ENCODE measurements around the gene CHAT. TPM values are rescaled to one million over a fixed set of nuclear protein-coding genes. Genes with fewer than 3 reads are reported as not detected.

The CHAT gene
- total RNA-seq, 1 experiment from 2014 or later: not detected

DNA sequence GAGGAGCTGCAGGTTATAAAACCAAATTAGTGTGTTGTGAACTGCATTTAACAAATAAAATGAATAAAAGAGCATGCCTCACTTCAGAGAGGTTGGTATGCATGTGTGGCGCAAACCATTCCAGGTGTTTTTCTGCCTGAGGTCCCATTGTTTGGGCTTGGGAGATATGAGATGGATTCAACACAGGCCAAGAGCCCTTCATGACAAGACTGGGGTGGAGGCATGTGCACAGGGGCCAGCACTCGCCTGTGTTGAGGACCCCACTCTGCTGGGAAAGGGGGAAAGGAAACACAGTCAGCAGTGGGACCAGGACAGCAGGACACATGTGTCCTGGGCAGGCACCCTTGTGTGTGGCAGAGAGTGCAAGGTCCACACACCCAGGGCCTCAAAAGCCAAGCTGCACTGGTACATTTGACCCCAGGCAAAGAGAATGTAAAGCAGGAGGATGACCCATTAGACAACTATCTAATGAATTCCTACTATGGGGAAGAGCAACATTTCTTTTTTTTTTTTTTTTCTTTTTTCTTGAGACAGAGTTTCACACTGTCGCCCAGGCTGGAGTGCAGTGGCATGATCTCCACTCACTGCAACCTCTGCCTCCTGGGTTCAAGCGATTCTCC lies 12.9 kb upstream of the CHAT start:
- Histone ChIP-seq H4K8ac (replicated peaks; ENCODE audit: insufficient read length, low read depth, low read length) (no peak overlapping the region), H3K14ac (ENCODE audit: insufficient read depth, low read length) (no peak overlapping the region; the same call in 1 of the 2 replicates), H2AFZ (ENCODE audit: low read length) (no peak overlapping the region), H2BK5ac (ENCODE audit: insufficient read length, low read length) (no peak overlapping the region), H2BK20ac (ENCODE audit: low read depth, low read length, poor library complexity, severe bottlenecking) (no peak overlapping the region), H2BK12ac (ENCODE audit: insufficient read length, low read depth, low read length) (no peak overlapping the region), H3K23me2 (ENCODE audit: insufficient read length, low read depth, low read length, poor library complexity, severe bottlenecking) (no peaks in the 10 kb centered on the region), H2BK15ac (ENCODE audit: low read depth, low read length) (no peak overlapping the region), H4K91ac (ENCODE audit: insufficient read length, low read depth, low read length) (no peak overlapping the region), H2AK5ac (ENCODE audit: insufficient read length, low read length) (no peak overlapping the region), H3K4me1 (ENCODE audit: insufficient read depth, low read length) (no peaks in the 10 kb centered on the region), H3K27me3 (ENCODE audit: insufficient read depth, low read length) (peaks cover 8% of the 10 kb centered on the region; the same call in 1 of the 2 replicates), H2BK120ac (ENCODE audit: low read depth, low read length, poor library complexity, severe bottlenecking) (no peak overlapping the region), H3K4ac (ENCODE audit: low read depth, low read length) (no peak overlapping the region), H4K20me1 (ENCODE audit: control insufficient read depth, insufficient read depth, insufficient read length) (no peaks in the 10 kb centered on the region), H3K27ac (ENCODE audit: insufficient read length, low read depth, low read length) (no peak overlapping the region), H3K79me2 (ENCODE audit: insufficient read depth, low read length) (no peaks in the 10 kb centered on the region), H3K4me2 (ENCODE audit: insufficient read depth, insufficient read length, low read length) (no peak overlapping the region), H3K23ac (ENCODE audit: insufficient read length, low read depth, low read length) (no peak overlapping the region), H4K5ac (ENCODE audit: insufficient read length, low read depth, low read length) (no peak overlapping the region), H3K79me1 (ENCODE audit: insufficient read depth, low read depth, low read length, poor library complexity, severe bottlenecking) (no peaks in the 10 kb centered on the region), H3K9ac (ENCODE audit: extremely low read depth, insufficient read length, low read length) (no peak overlapping the region), H3K18ac (ENCODE audit: insufficient read length, low read depth, low read length) (no peak overlapping the region), H3K56ac (ENCODE audit: insufficient read length, low read depth, low read length) (no peak overlapping the region), H3T11ph (ENCODE audit: low read length) (no peak overlapping the region), H3K9me3 (ENCODE audit: control insufficient read depth, low read depth, low read length) (no peaks in the 10 kb centered on the region)
- Mint-ChIP-seq H3K9me3 (no peaks in the 10 kb centered on the region; a peak in 1 of 5 replicates), H3K4me3 (no peak overlapping the region), H3K36me3 (ENCODE audit: insufficient read depth in 1 of 3, low read depth in 3 of 3) (no peaks in the 10 kb centered on the region), H3K27ac (no peak overlapping the region), H3K4me1 (peaks cover 6 to 9% of the 10 kb centered on the region in 2 experiments), H3K27me3 (ENCODE audit: low read depth) (peaks cover 72% of the 10 kb centered on the region)
- no CpG with 5 or more reads among the region's 4 CpGs for WGBS (ENCODE audit: extremely low coverage, insufficient read length, low lambda C conversion rate)
- TF ChIP-seq, protein P1, sequence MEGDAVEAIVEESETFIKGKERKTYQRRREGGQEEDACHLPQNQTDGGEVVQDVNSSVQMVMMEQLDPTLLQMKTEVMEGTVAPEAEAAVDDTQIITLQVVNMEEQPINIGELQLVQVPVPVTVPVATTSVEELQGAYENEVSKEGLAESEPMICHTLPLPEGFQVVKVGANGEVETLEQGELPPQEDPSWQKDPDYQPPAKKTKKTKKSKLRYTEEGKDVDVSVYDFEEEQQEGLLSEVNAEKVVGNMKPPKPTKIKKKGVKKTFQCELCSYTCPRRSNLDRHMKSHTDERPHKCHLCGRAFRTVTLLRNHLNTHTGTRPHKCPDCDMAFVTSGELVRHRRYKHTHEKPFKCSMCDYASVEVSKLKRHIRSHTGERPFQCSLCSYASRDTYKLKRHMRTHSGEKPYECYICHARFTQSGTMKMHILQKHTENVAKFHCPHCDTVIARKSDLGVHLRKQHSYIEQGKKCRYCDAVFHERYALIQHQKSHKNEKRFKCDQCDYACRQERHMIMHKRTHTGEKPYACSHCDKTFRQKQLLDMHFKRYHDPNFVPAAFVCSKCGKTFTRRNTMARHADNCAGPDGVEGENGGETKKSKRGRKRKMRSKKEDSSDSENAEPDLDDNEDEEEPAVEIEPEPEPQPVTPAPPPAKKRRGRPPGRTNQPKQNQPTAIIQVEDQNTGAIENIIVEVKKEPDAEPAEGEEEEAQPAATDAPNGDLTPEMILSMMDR (conservative IDR thresholded peaks at IDR 0.05): no peak
- DNase-seq: no peak
